B cell (primary cell): ENCODE measurements around the gene TEX9. TPM values are rescaled to one million over a fixed set of nuclear protein-coding genes. Genes with fewer than 3 reads are reported as not detected.

Experiments
- ATAC-seq: fragments of 200-7000 bp; cut with Tn5 transposase; one replicate; pipeline ENCODE4 v1.10.0; 2021; ENCODE audit warnings: low read depth, mild to moderate bottlenecking, moderate number of reproducible peaks, moderate library complexity
- CTCF ChIA-PET: fragments of 350-600 bp; sonication (Branson Sonifier 250); formaldehyde crosslinking; loops from one replicate; lab custom pipeline; 2021; ENCODE audit warnings: antibody characterized with exemption, inconsistent platforms; lab: Charles Lee
- POLR2A ChIA-PET: fragments of 350-600 bp; sonication (Branson Sonifier 250); formaldehyde crosslinking; loops from one replicate; lab custom pipeline; 2021; ENCODE audit warnings: antibody characterized with exemption; lab: Charles Lee
- DNase-seq: peaks from one replicate; pipeline ENCODE4 v3.0.0; 2013
- H2AFZ ChIP-seq: 2 replicates; pipeline ENCODE4 v1.6.1; 2012; ENCODE audit warnings: mild to moderate bottlenecking, low read depth, low read length; ENCODE audit not compliant: insufficient read depth, poor library complexity, severe bottlenecking
- H3K27ac ChIP-seq, 2 donors: 1 replicate in 1 of 2; 2 replicates in 1 of 2; pipeline ENCODE4 v1.5.1; 2012 to 2013; ENCODE audit warnings: low read length in 2 of 2, mild to moderate bottlenecking in 2 of 2, moderate library complexity in 1 of 2
- H3K27me3 ChIP-seq, 4 experiments: fragments of 200-600 bp in 1 of 4; sonication (generic) in 1 of 4; replicated peaks in 1 of 4; 1 replicate in 2 of 4; 2 replicates in 2 of 4; pipeline versions ENCODE4 v1.6.1 to v1.7.0; 2013 to 2016; ENCODE audit warnings: low read length in 3 of 4, mild to moderate bottlenecking in 2 of 4, mixed read lengths in 1 of 4, moderate library complexity in 1 of 4; ENCODE audit not compliant: insufficient read depth in 4 of 4, control insufficient read depth in 3 of 4; ENCODE audit errors: control extremely low read depth in 1 of 4
- H3K36me3 ChIP-seq, 2 experiments: replicated peaks in 1 of 2; 1 replicate in 1 of 2; 2 replicates in 1 of 2; pipeline versions ENCODE4 v1.6.1 to v1.7.1; 2013; ENCODE audit warnings: low read length in 1 of 2; ENCODE audit not compliant: insufficient read depth in 2 of 2, control insufficient read depth in 1 of 2; ENCODE audit errors: control extremely low read depth in 1 of 2, extremely low read depth in 1 of 2
- H3K4me1 ChIP-seq, 2 donors: fragments of 200-600 bp in 1 of 2; sonication (generic) in 1 of 2; 1 replicate in 1 of 2; 2 replicates in 1 of 2; pipeline versions ENCODE4 v1.5.1 to v1.6.1; 2013 to 2017; ENCODE audit warnings: low read length in 2 of 2; ENCODE audit not compliant: control insufficient read depth in 2 of 2, insufficient read depth in 2 of 2
- H3K4me2 ChIP-seq: replicated peaks from 2 replicates; pipeline ENCODE3; 2012; ENCODE audit warnings: mild to moderate bottlenecking, low read depth, low read length; ENCODE audit not compliant: poor library complexity, severe bottlenecking
- H3K4me3 ChIP-seq, 5 experiments: fragments of 200-600 bp in 1 of 5; sonication (generic) in 1 of 5; 1 replicate in 3 of 5; 2 replicates in 2 of 5; pipeline versions ENCODE4 v1.5.1 to v1.7.0; 2011 to 2016; ENCODE audit warnings: low read length in 4 of 5, mild to moderate bottlenecking in 4 of 5, low read depth in 2 of 5, control low read depth in 1 of 5, moderate library complexity in 1 of 5; ENCODE audit not compliant: insufficient read depth in 1 of 5; ENCODE audit errors: control extremely low read depth in 1 of 5, extremely low read depth in 1 of 5
- H3K79me2 ChIP-seq: fragments of 200-600 bp; sonication (generic); one replicate; pipeline ENCODE4 v1.6.0; 2016; ENCODE audit warnings: low read length; ENCODE audit not compliant: control insufficient read depth, insufficient read depth
- H3K9ac ChIP-seq: fragments of 200-600 bp; sonication (generic); 2 replicates; pipeline ENCODE4 v1.6.1; 2017; ENCODE audit warnings: mild to moderate bottlenecking, low read length, moderate library complexity
- H3K9me3 ChIP-seq, 3 donors: one replicate each; pipeline versions ENCODE4 v1.6.1 to v1.7.1; 2013; ENCODE audit warnings: low read length in 2 of 3; ENCODE audit not compliant: control insufficient read depth in 2 of 3, insufficient read depth in 1 of 3; ENCODE audit errors: control extremely low read depth in 1 of 3
- H4K20me1 ChIP-seq: 2 replicates; pipeline ENCODE4 v1.6.0; 2012; ENCODE audit warnings: mild to moderate bottlenecking, low read length; ENCODE audit not compliant: insufficient read depth, control insufficient read depth, poor library complexity, severe bottlenecking
- H3K27ac Mint-ChIP-seq: one replicate; pipeline ENCODE4 v1.8.0; 2021; ENCODE audit warnings: mixed read lengths
- H3K27me3 Mint-ChIP-seq: one replicate; pipeline ENCODE4 v1.8.0; 2021; ENCODE audit warnings: mixed read lengths
- H3K4me1 Mint-ChIP-seq: one replicate; pipeline ENCODE4 v1.8.0; 2021; ENCODE audit warnings: mixed read lengths
- H3K4me3 Mint-ChIP-seq: one replicate; pipeline ENCODE4 v1.8.0; 2021; ENCODE audit warnings: mixed read lengths
- H3K9me3 Mint-ChIP-seq: one replicate; pipeline ENCODE4 v1.8.0; 2022; ENCODE audit warnings: mixed read lengths; ENCODE audit not compliant: insufficient read depth
- CTCF ChIP-seq: fragments of 200-600 bp; IDR thresholded peaks from one replicate; pipeline ENCODE4 v1.8.0; 2022; ENCODE audit warnings: antibody characterized with exemption, mild to moderate bottlenecking
- EZH2 ChIP-seq: IDR thresholded peaks from 2 replicates; pipeline ENCODE4 v1.6.1; 2012; ENCODE audit warnings: borderline replicate concordance, low read depth, mild to moderate bottlenecking, moderate library complexity, low read length; ENCODE audit not compliant: insufficient read depth, poor library complexity, severe bottlenecking
- WGBS: methylation state at CpG from one replicate; pipeline ENCODE4 v1.1.5; 2013; ENCODE audit warnings: missing lambda C conversion rate; ENCODE audit not compliant: insufficient coverage; 5-methylcytosine and 5-hydroxymethylcytosine counted together
- intact Hi-C: fragments of 100-400 bp; cut with micrococcal nuclease; formaldehyde crosslinking; loops from one replicate; pipeline ENCODE4 v1.10.0; 2022
- polyA plus RNA-seq: library from polyadenylated mRNA; depleted of rRNA; stranded (reverse); fragments of >200 nt; gene quantifications from 2 replicates; pipeline ENCODE4 v1.2.3, GENCODE V29; 2012
- total RNA-seq, 2 donors: library from RNA; stranded (reverse); fragments of 120-200 nt in 1 of 2; gene quantifications; 1 replicate in 1 of 2; 2 replicates in 1 of 2; pipeline versions ENCODE4 v1.2.3 to v1.2.4, GENCODE V29; 2013 to 2022

The TEX9 gene
- total and polyA plus RNA-seq, 2 donors (not counting 1 experiment from before 2014, with no cell fraction given): 7.6 to 43.1 TPM

GRCh38 chr15:56353119-56353518 lies 12.1 kb upstream of the TEX9 start:
- no peak for TF ChIP-seq CTCF
- no peak for TF ChIP-seq EZH2
- H3K4me1 ChIP-seq: no peaks in the 10 kb centered on the region
- H3K27ac ChIP-seq: no peak overlapping the region
- Mint-ChIP-seq H3K27me3 (no peaks in the 10 kb centered on the region), H3K4me1 (peaks cover 4% of the 10 kb centered on the region), H3K27ac (no peak overlapping the region), H3K9me3 (no peaks in the 10 kb centered on the region), H3K4me3 (no peak overlapping the region)
- H3K79me2 ChIP-seq: no peaks in the 10 kb centered on the region
- intact Hi-C loops: no loop called here
- no peak overlapping the region for H3K9ac ChIP-seq
- H3K27me3 ChIP-seq: no peaks in the 10 kb centered on the region
- no peaks in the 10 kb centered on the region for H4K20me1 ChIP-seq
- ATAC-seq (no peak), DNase-seq (no peak)
- H2AFZ ChIP-seq: no peak overlapping the region
- no CpG with 5 or more reads among the region's 1 CpG for WGBS
- POLR2A ChIA-PET: no interaction called here
- H3K4me3 ChIP-seq: no peak overlapping the region
- no peaks in the 10 kb centered on the region for H3K36me3 ChIP-seq
- CTCF ChIA-PET: no interaction called here
- no peak overlapping the region for H3K4me2 ChIP-seq
- no peaks in the 10 kb centered on the region for H3K9me3 ChIP-seq

GRCh38 chr15:56353740-56354139 lies 11.5 kb upstream of the TEX9 start:
- Mint-ChIP-seq H3K9me3 (no peaks in the 10 kb centered on the region), H3K27me3 (no peaks in the 10 kb centered on the region), H3K27ac (no peak overlapping the region), H3K4me1 (peaks cover 4% of the 10 kb centered on the region), H3K4me3 (no peak overlapping the region)
- DNase-seq (no peak), ATAC-seq (no peak)
- no peaks in the 10 kb centered on the region for H3K36me3 ChIP-seq
- no peak overlapping the region for H3K9ac ChIP-seq
- no peak overlapping the region for H3K4me2 ChIP-seq
- ChIA-PET POLR2A (no interaction called here), CTCF (no interaction called here)
- no peaks in the 10 kb centered on the region for H3K27me3 ChIP-seq
- intact Hi-C loops: no loop called here
- H3K4me3 ChIP-seq: no peak overlapping the region
- no peak overlapping the region for H2AFZ ChIP-seq
- H3K27ac ChIP-seq: no peak overlapping the region
- H3K9me3 ChIP-seq: no peaks in the 10 kb centered on the region
- no peak for TF ChIP-seq EZH2
- no peaks in the 10 kb centered on the region for H3K79me2 ChIP-seq
- no peaks in the 10 kb centered on the region for H3K4me1 ChIP-seq
- no peaks in the 10 kb centered on the region for H4K20me1 ChIP-seq
